H9 (cell line): ENCODE results near the gene LARP4B. TPM values are rescaled to one million over a fixed set of nuclear protein-coding genes. Genes with fewer than 3 reads are reported as not detected.

Source experiments
- DNase-seq: peaks from one replicate; pipeline ENCODE4 v3.0.0-alpha.2; 2017
- H2AFZ ChIP-seq: one replicate; pipeline ENCODE4 v1.6.1; 2013; ENCODE audit warnings: mild to moderate bottlenecking, low read length, control low read depth, moderate library complexity
- H2AK5ac ChIP-seq: 2 replicates; pipeline ENCODE4 v1.6.1; 2013; ENCODE audit warnings: low read length, control low read depth, mixed read lengths; ENCODE audit not compliant: insufficient read length
- H2BK120ac ChIP-seq: one replicate; pipeline ENCODE4 v1.6.1; 2013; ENCODE audit warnings: low read depth, mild to moderate bottlenecking, low read length, control low read depth, inconsistent platforms; ENCODE audit not compliant: poor library complexity, severe bottlenecking
- H2BK12ac ChIP-seq: 2 replicates; pipeline ENCODE4 v1.6.1; 2013; ENCODE audit warnings: low read length, control low read depth, mixed read lengths, low read depth; ENCODE audit not compliant: insufficient read length
- H2BK15ac ChIP-seq: 2 replicates; pipeline ENCODE4 v1.6.1; 2013; ENCODE audit warnings: low read depth, low read length, control low read depth
- H2BK20ac ChIP-seq: one replicate; pipeline ENCODE4 v1.6.1; 2013; ENCODE audit warnings: low read depth, mild to moderate bottlenecking, low read length, control low read depth, inconsistent platforms; ENCODE audit not compliant: poor library complexity, severe bottlenecking
- H2BK5ac ChIP-seq: 2 replicates; pipeline ENCODE4 v1.6.1; 2013; ENCODE audit warnings: low read length, control low read depth, mixed read lengths; ENCODE audit not compliant: insufficient read length
- H3K14ac ChIP-seq: 2 replicates; pipeline ENCODE4 v1.6.1; 2013; ENCODE audit warnings: low read length, control low read depth; ENCODE audit not compliant: insufficient read depth
- H3K18ac ChIP-seq: 2 replicates; pipeline ENCODE4 v1.6.1; 2013; ENCODE audit warnings: low read depth, mild to moderate bottlenecking, mixed read lengths, low read length, control low read depth; ENCODE audit not compliant: insufficient read length
- H3K23ac ChIP-seq: 2 replicates; pipeline ENCODE4 v1.6.1; 2013; ENCODE audit warnings: low read length, control low read depth, mixed read lengths, low read depth; ENCODE audit not compliant: insufficient read length
- H3K23me2 ChIP-seq: 2 replicates; pipeline ENCODE4 v1.6.1; 2013; ENCODE audit warnings: low read depth, mild to moderate bottlenecking, mixed read lengths, low read length, control low read depth; ENCODE audit not compliant: insufficient read length, poor library complexity, severe bottlenecking
- H3K27ac ChIP-seq: 2 replicates; pipeline ENCODE4 v1.5.1; 2013; ENCODE audit warnings: low read length, control low read depth, mixed read lengths, low read depth; ENCODE audit not compliant: insufficient read length
- H3K27me3 ChIP-seq: 2 replicates; pipeline ENCODE4 v1.6.1; 2013; ENCODE audit warnings: low read length, control low read depth, inconsistent platforms; ENCODE audit not compliant: insufficient read depth
- H3K4ac ChIP-seq: 2 replicates; pipeline ENCODE4 v1.6.1; 2013; ENCODE audit warnings: low read depth, mild to moderate bottlenecking, control low read depth, inconsistent platforms, low read length, moderate library complexity
- H3K4me1 ChIP-seq: 2 replicates; pipeline ENCODE4 v1.6.1; 2013; ENCODE audit warnings: low read length, control low read depth, inconsistent platforms; ENCODE audit not compliant: insufficient read depth
- H3K4me2 ChIP-seq: 2 replicates; pipeline ENCODE4 v1.6.1; 2013; ENCODE audit warnings: low read length, control low read depth, mixed read lengths; ENCODE audit not compliant: insufficient read length, insufficient read depth
- H3K56ac ChIP-seq: 2 replicates; pipeline ENCODE4 v1.6.1; 2013; ENCODE audit warnings: low read depth, mild to moderate bottlenecking, mixed read lengths, low read length, control low read depth; ENCODE audit not compliant: insufficient read length
- H3K79me1 ChIP-seq: 2 replicates; pipeline ENCODE4 v1.6.1; 2013; ENCODE audit warnings: low read depth, mild to moderate bottlenecking, moderate library complexity, low read length, control low read depth, inconsistent platforms; ENCODE audit not compliant: insufficient read depth, poor library complexity, severe bottlenecking
- H3K79me2 ChIP-seq: 2 replicates; pipeline ENCODE4 v1.6.1; 2013; ENCODE audit warnings: low read length, control low read depth, inconsistent platforms; ENCODE audit not compliant: insufficient read depth
- H3K9ac ChIP-seq: 2 replicates; pipeline ENCODE4 v1.6.1; 2013; ENCODE audit warnings: low read length, control low read depth, mixed read lengths; ENCODE audit not compliant: insufficient read length; ENCODE audit errors: extremely low read depth
- H3K9me3 ChIP-seq: one replicate; pipeline ENCODE4 v1.6.1; 2013; ENCODE audit warnings: low read depth, low read length, inconsistent platforms; ENCODE audit not compliant: control insufficient read depth
- H3T11ph ChIP-seq: one replicate; pipeline ENCODE4 v1.6.1; 2013; ENCODE audit warnings: mild to moderate bottlenecking, low read length, control low read depth, inconsistent platforms
- H4K20me1 ChIP-seq: one replicate; pipeline ENCODE4 v1.6.1; 2013; ENCODE audit not compliant: control insufficient read depth, insufficient read length, insufficient read depth
- H4K5ac ChIP-seq: 2 replicates; pipeline ENCODE4 v1.6.1; 2013; ENCODE audit warnings: low read depth, mild to moderate bottlenecking, mixed read lengths, low read length, control low read depth; ENCODE audit not compliant: insufficient read length
- H4K8ac ChIP-seq: replicated peaks from 2 replicates; pipeline ENCODE4 v1.6.1; 2013; ENCODE audit warnings: low read length, control low read depth, mixed read lengths, low read depth; ENCODE audit not compliant: insufficient read length
- H4K91ac ChIP-seq: 2 replicates; pipeline ENCODE4 v1.6.1; 2013; ENCODE audit warnings: low read depth, mild to moderate bottlenecking, moderate library complexity, mixed read lengths, low read length, control low read depth; ENCODE audit not compliant: insufficient read length
- H3K27ac Mint-ChIP-seq, 3 experiments: 2 replicates in 2 of 3; 3 replicates in 1 of 3; pipeline ENCODE4 v1.8.0; 2020 to 2021; ENCODE audit warnings: mixed read lengths in 3 of 3, mild to moderate bottlenecking in 1 of 3, moderate library complexity in 1 of 3
- H3K27me3 Mint-ChIP-seq: 2 replicates; pipeline ENCODE4 v1.8.0; 2021; ENCODE audit warnings: low read depth, mild to moderate bottlenecking, moderate library complexity, mixed read lengths
- H3K36me3 Mint-ChIP-seq, 3 experiments: 2 replicates in 2 of 3; 3 replicates in 1 of 3; pipeline ENCODE4 v1.8.0; 2020 to 2021; ENCODE audit warnings: low read depth in 3 of 3, mixed read lengths in 3 of 3; ENCODE audit not compliant: insufficient read depth in 1 of 3
- H3K4me1 Mint-ChIP-seq, 2 experiments: 2 replicates each; pipeline ENCODE4 v1.8.0; 2020; ENCODE audit warnings: mixed read lengths in 2 of 2
- H3K4me3 Mint-ChIP-seq, 2 experiments: 2 replicates in 1 of 2; 3 replicates in 1 of 2; pipeline ENCODE4 v1.8.0; 2020 to 2021; ENCODE audit warnings: mild to moderate bottlenecking in 2 of 2, mixed read lengths in 2 of 2, moderate library complexity in 1 of 2
- H3K9me3 Mint-ChIP-seq, 2 experiments: 2 replicates in 1 of 2; 3 replicates in 1 of 2; pipeline ENCODE4 v1.8.0; 2020; ENCODE audit warnings: mild to moderate bottlenecking in 2 of 2, mixed read lengths in 2 of 2, moderate library complexity in 1 of 2
- CTCF ChIP-seq: fragments of 200-600 bp; sonication (generic); conservative IDR thresholded peaks from 3 replicates; pipeline ENCODE4 v1.8.0; 2021; ENCODE audit warnings: antibody characterized with exemption, mild to moderate bottlenecking
- WGBS: extraction: QIAGEN DNeasy Blood & Tissue Kit; methylation state at CpG from one replicate; pipeline ENCODE4 v1.1.7; 2013; ENCODE audit warnings: missing lambda C conversion rate, low lambda C conversion rate, mixed read lengths; ENCODE audit not compliant: insufficient read length; ENCODE audit errors: extremely low coverage; 5-methylcytosine and 5-hydroxymethylcytosine counted together
- total RNA-seq: library from RNA; stranded (reverse); gene quantifications from 2 replicates; pipeline ENCODE4 v1.2.1, GENCODE V29; 2021

Gene LARP4B
- total RNA-seq, 1 experiment from 2014 or later = 88.9 TPM

GRCh38 chr10:949446-949845 is 17.9 kb upstream of the LARP4B start:
- no peaks in the 10 kb centered on the region for H3K27me3 ChIP-seq
- no peaks in the 10 kb centered on the region for H4K20me1 ChIP-seq
- H3K23ac ChIP-seq = no peak overlapping the region
- H3K56ac ChIP-seq = no peak overlapping the region
- H3K79me2 ChIP-seq = no peaks in the 10 kb centered on the region
- no peak overlapping the region for H4K5ac ChIP-seq
- H3K36me3 Mint-ChIP-seq = no peaks in the 10 kb centered on the region
- TF ChIP-seq CTCF = no peak
- no peak overlapping the region for H2BK20ac ChIP-seq
- no peak overlapping the region for H2AFZ ChIP-seq
- no peaks in the 10 kb centered on the region for H3K9me3 ChIP-seq
- no peak overlapping the region for H3K14ac ChIP-seq
- no peak overlapping the region for H3K18ac ChIP-seq
- H3K27me3 Mint-ChIP-seq = peaks cover 27% of the 10 kb centered on the region
- no peaks in the 10 kb centered on the region for H3K79me1 ChIP-seq
- no peak overlapping the region; a peak in 1 of 7 replicates for H3K27ac Mint-ChIP-seq
- no peak overlapping the region for H4K8ac ChIP-seq
- no peak overlapping the region for H3K4ac ChIP-seq
- H2BK15ac ChIP-seq = no peak overlapping the region
- H2BK120ac ChIP-seq = no peak overlapping the region
- H4K91ac ChIP-seq = no peak overlapping the region
- H2AK5ac ChIP-seq = no peak overlapping the region
- H2BK5ac ChIP-seq = no peak overlapping the region
- no peak for DNase-seq
- no CpG with 5 or more reads among the region's 9 CpGs for WGBS
- H3K23me2 ChIP-seq = no peaks in the 10 kb centered on the region
- H2BK12ac ChIP-seq = no peak overlapping the region
- no peak overlapping the region for H3K4me3 Mint-ChIP-seq
- no peak overlapping the region for H3K27ac ChIP-seq
- H3K4me1 ChIP-seq = no peaks in the 10 kb centered on the region
- 0 out of 4 replicates have a peak, but pooled peaks cover 2 to 3% of the 10 kb centered on the region in 2 experiments for H3K4me1 Mint-ChIP-seq
- H3K9me3 Mint-ChIP-seq = no peaks in the 10 kb centered on the region
- H3T11ph ChIP-seq = no peak overlapping the region
- H3K4me2 ChIP-seq = no peak overlapping the region
- H3K9ac ChIP-seq = no peak overlapping the region
